Ovary (tissue), 3 donors: Measurements from ENCODE around the gene ACTN2.

Experiments
- EP300 ChIP-seq: sonication (generic); formaldehyde crosslinking; IDR thresholded peaks from one replicate; pipeline ENCODE4 v1.6.1; 2017; ENCODE audit warnings: antibody characterized with exemption
- TF ChIP-seq, protein P1 (sequence below), 3 donors: fragments of 450-650 bp in 2 of 3; fragments of 200-600 bp in 1 of 3; IDR thresholded peaks; one replicate each; pipeline versions ENCODE4 v1.5.1 to v1.8.0; 2016 to 2022; ENCODE audit warnings: antibody characterized with exemption in 3 of 3, mild to moderate bottlenecking in 1 of 3
- donor health status: DM: no; HTN: no; CAD: no.

DNA sequence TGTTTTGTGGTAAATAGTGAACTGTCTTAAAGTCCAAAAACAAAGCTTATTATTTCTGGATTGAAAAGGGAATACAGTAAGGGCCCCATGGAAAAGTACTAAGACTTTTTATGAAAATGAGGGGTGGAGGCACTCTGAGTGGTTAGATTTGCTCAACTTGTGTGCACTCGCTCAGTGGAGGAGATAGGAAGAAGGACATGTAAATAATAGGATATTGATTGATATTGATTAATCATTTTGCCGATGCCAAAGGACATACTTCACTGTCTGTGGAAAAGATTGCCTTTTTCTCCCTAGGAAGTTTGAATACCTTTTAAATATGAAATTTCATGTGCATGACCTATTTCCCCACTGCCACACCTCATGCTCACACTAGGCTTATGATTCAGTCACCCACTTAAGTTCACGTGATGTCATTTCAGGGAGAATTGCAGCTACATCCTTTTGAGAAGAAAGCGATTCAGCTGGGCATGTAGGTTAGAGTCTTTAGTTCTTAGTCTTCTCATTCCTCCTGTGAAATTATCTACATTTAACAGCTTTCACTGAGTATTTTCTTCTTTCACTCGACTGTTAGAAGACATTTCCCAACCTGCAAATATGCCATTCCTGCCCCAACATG is 113.8 kb downstream of the ACTN2 start:
- TF ChIP-seq, protein P1, sequence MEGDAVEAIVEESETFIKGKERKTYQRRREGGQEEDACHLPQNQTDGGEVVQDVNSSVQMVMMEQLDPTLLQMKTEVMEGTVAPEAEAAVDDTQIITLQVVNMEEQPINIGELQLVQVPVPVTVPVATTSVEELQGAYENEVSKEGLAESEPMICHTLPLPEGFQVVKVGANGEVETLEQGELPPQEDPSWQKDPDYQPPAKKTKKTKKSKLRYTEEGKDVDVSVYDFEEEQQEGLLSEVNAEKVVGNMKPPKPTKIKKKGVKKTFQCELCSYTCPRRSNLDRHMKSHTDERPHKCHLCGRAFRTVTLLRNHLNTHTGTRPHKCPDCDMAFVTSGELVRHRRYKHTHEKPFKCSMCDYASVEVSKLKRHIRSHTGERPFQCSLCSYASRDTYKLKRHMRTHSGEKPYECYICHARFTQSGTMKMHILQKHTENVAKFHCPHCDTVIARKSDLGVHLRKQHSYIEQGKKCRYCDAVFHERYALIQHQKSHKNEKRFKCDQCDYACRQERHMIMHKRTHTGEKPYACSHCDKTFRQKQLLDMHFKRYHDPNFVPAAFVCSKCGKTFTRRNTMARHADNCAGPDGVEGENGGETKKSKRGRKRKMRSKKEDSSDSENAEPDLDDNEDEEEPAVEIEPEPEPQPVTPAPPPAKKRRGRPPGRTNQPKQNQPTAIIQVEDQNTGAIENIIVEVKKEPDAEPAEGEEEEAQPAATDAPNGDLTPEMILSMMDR (IDR thresholded peaks at IDR 0.05), result no peak
- TF ChIP-seq EP300, result no peak
